WTC11 (cell line): Measurements from ENCODE around the gene TMEM63B.

Experiments
- CTCF ChIP-seq: fragments of 200-600 bp; IDR thresholded peaks from 2 replicates; pipeline ENCODE4 v1.8.0; 2022; ENCODE audit warnings: antibody characterized with exemption
- E2F5 ChIP-seq: sonication (generic); formaldehyde crosslinking; IDR thresholded peaks from 2 replicates; pipeline ENCODE4 v1.8.1; 2022; ENCODE audit warnings: mild to moderate bottlenecking, moderate library complexity, missing genetic modification reagents
- GABPB1 ChIP-seq: sonication (generic); formaldehyde crosslinking; IDR thresholded peaks from 2 replicates; pipeline ENCODE4 v1.8.1; 2023; ENCODE audit warnings: mild to moderate bottlenecking, missing genetic modification reagents
- KAT7 ChIP-seq: sonication (generic); formaldehyde crosslinking; IDR thresholded peaks from 2 replicates; pipeline ENCODE4 v1.8.1; 2023; ENCODE audit warnings: missing genetic modification reagents, mild to moderate bottlenecking, borderline replicate concordance
- NFYB ChIP-seq: sonication (generic); formaldehyde crosslinking; conservative IDR thresholded peaks from 2 replicates; pipeline ENCODE4 v1.8.0; 2022; ENCODE audit warnings: low read depth, missing genetic modification reagents
- NR3C1 ChIP-seq: sonication (generic); formaldehyde crosslinking; conservative IDR thresholded peaks from 2 replicates; pipeline ENCODE4 v1.8.1; 2023; ENCODE audit warnings: low read depth, mild to moderate bottlenecking, missing genetic modification reagents
- RELA ChIP-seq: sonication (generic); formaldehyde crosslinking; IDR thresholded peaks from 2 replicates; pipeline ENCODE4 v1.8.1; 2022; ENCODE audit warnings: missing genetic modification reagents, mild to moderate bottlenecking, borderline replicate concordance
- SMAD3 ChIP-seq: sonication (generic); formaldehyde crosslinking; IDR thresholded peaks from 2 replicates; pipeline ENCODE4 v1.8.0; 2022; ENCODE audit warnings: missing genetic modification reagents, mild to moderate bottlenecking, borderline replicate concordance
- TP53 ChIP-seq: sonication (generic); formaldehyde crosslinking; IDR thresholded peaks from 2 replicates; pipeline ENCODE4 v1.8.1; 2023; ENCODE audit warnings: mild to moderate bottlenecking, missing genetic modification reagents
- ZBTB21 ChIP-seq: sonication (generic); formaldehyde crosslinking; IDR thresholded peaks from 2 replicates; pipeline ENCODE4 v1.8.1; 2023; ENCODE audit warnings: mild to moderate bottlenecking, missing genetic modification reagents, borderline replicate concordance
- ZNF219 ChIP-seq: sonication (generic); formaldehyde crosslinking; IDR thresholded peaks from 2 replicates; pipeline ENCODE4 v1.8.0; 2023; ENCODE audit warnings: missing genetic modification reagents, mild to moderate bottlenecking, borderline replicate concordance
- ZNF317 ChIP-seq: sonication (generic); formaldehyde crosslinking; IDR thresholded peaks from 2 replicates; pipeline ENCODE4 v1.8.1; 2023; ENCODE audit warnings: low read depth, mild to moderate bottlenecking, moderate library complexity, missing genetic modification reagents, borderline replicate concordance
- TF ChIP-seq, protein P1 (sequence below): fragments of 250-450 bp; sonication (Bioruptor Pico); IDR thresholded peaks from 2 replicates; pipeline ENCODE4 v1.9.0; 2021; ENCODE audit warnings: mild to moderate bottlenecking
- TF ChIP-seq, protein P2 (sequence below): sonication (generic); formaldehyde crosslinking; IDR thresholded peaks from 2 replicates; pipeline ENCODE4 v1.8.1; 2022; ENCODE audit warnings: mild to moderate bottlenecking, missing genetic modification reagents, moderate library complexity, borderline replicate concordance

DNA sequence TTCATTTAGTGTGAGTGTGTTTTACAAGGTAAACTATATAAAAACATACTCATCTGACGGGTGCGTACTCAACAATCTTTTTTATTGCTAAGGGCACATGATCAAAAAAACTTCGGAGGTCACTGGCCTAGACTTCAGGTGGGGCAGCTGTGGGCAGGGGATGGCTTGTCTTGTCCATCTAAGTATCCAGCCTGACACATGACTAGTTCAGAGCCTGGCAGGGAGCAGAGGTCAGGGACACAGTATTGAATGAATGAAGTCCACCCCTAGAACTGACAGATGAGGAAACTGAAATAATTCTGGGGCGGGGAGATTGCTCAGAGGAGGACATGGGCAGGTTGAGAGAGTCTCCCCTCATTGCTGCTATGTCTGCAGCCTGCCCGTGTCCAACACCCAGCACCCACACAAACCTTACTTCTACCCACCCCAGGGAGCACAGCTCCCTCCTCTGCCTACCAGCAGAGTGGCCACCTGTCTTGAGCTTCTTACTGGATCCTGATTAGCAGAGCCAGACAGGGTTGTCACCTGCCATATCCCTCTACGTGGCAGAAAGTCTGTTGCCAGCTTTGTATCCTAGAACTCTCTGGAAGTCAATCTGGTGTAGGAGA lies 49.0 kb upstream of the TMEM63B start:
- no peak for TF ChIP-seq NR3C1 (CRISPR knock-in tag)
- TF ChIP-seq CTCF: no peak
- no peak for TF ChIP-seq TP53 (CRISPR knock-in tag)
- TF ChIP-seq GABPB1 (CRISPR knock-in tag): no peak
- no peak for TF ChIP-seq ZNF219 (CRISPR knock-in tag)
- no peak for TF ChIP-seq NFYB
- TF ChIP-seq KAT7: no peak
- TF ChIP-seq E2F5 (CRISPR knock-in tag): no peak
- no peak for TF ChIP-seq ZNF317
- no peak for TF ChIP-seq ZBTB21 (CRISPR knock-in tag)
- TF ChIP-seq, protein P1, sequence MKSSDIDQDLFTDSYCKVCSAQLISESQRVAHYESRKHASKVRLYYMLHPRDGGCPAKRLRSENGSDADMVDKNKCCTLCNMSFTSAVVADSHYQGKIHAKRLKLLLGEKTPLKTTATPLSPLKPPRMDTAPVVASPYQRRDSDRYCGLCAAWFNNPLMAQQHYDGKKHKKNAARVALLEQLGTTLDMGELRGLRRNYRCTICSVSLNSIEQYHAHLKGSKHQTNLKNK (CRISPR knock-in tag): no peak
- no peak for TF ChIP-seq SMAD3 (CRISPR knock-in tag)
- no peak for TF ChIP-seq RELA (CRISPR knock-in tag)
- TF ChIP-seq, protein P2, sequence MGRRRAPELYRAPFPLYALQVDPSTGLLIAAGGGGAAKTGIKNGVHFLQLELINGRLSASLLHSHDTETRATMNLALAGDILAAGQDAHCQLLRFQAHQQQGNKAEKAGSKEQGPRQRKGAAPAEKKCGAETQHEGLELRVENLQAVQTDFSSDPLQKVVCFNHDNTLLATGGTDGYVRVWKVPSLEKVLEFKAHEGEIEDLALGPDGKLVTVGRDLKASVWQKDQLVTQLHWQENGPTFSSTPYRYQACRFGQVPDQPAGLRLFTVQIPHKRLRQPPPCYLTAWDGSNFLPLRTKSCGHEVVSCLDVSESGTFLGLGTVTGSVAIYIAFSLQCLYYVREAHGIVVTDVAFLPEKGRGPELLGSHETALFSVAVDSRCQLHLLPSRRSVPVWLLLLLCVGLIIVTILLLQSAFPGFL (CRISPR knock-in tag): no peak
